Calu3 (cell line): ENCODE measurements around the gene CBLN3. TPM values are rescaled to one million over a fixed set of nuclear protein-coding genes. Genes with fewer than 3 reads are reported as not detected.

ENCODE experiments used
- BruUV-seq: library from RNA; stranded (reverse); fragments of 400-500 nt; replicated peaks from 2 replicates; lab custom pipeline; 2021; lab: Mats Ljungman, UMichigan
- CTCF ChIA-PET: fragments of 300-600 bp; sonication (Branson Sonifier 250); formaldehyde crosslinking; loops from one replicate; lab custom pipeline; 2022; ENCODE audit warnings: antibody characterized with exemption; lab: Charles Lee
- DNase-seq: peaks from one replicate; pipeline ENCODE4 v3.0.0; 2022
- H3K27ac Mint-ChIP-seq: one replicate; pipeline ENCODE4 v1.8.0; 2022; ENCODE audit warnings: mixed read lengths; ENCODE audit not compliant: unreplicated experiment
- H3K27me3 Mint-ChIP-seq: one replicate; pipeline ENCODE4 v1.8.0; 2022; ENCODE audit warnings: mixed read lengths; ENCODE audit not compliant: unreplicated experiment
- H3K36me3 Mint-ChIP-seq: one replicate; pipeline ENCODE4 v1.8.0; 2022; ENCODE audit warnings: mild to moderate bottlenecking, moderate library complexity, mixed read lengths; ENCODE audit not compliant: insufficient read depth, unreplicated experiment
- H3K4me1 Mint-ChIP-seq: one replicate; pipeline ENCODE4 v1.8.0; 2022; ENCODE audit warnings: mild to moderate bottlenecking, low read depth, mixed read lengths; ENCODE audit not compliant: unreplicated experiment
- H3K4me3 Mint-ChIP-seq: one replicate; pipeline ENCODE4 v1.8.0; 2022; ENCODE audit warnings: mild to moderate bottlenecking, low read depth, moderate library complexity, mixed read lengths; ENCODE audit not compliant: unreplicated experiment
- H3K9me3 Mint-ChIP-seq: one replicate; pipeline ENCODE4 v1.8.0; 2022; ENCODE audit warnings: low read depth, mixed read lengths; ENCODE audit not compliant: unreplicated experiment
- CTCF ChIP-seq: fragments of 200-600 bp; IDR thresholded peaks from one replicate; pipeline ENCODE4 v1.8.0; 2022; ENCODE audit warnings: antibody characterized with exemption; ENCODE audit not compliant: unreplicated experiment
- intact Hi-C: fragments of 100-400 bp; cut with micrococcal nuclease; formaldehyde crosslinking; loops from one replicate; pipeline ENCODE4 v1.10.0; 2022; ENCODE audit not compliant: unreplicated experiment
- total RNA-seq: library from RNA; stranded (reverse); gene quantifications from 2 replicates; pipeline ENCODE4 v1.2.3, GENCODE V29; 2022

Gene CBLN3
- total RNA-seq, 1 experiment from 2014 or later = 0.99 TPM

- H3K4me1 Mint-ChIP-seq = peaks cover 44% of the 10 kb centered on the region
- H3K27me3 Mint-ChIP-seq = no peaks in the 10 kb centered on the region
Observed at GRCh38 chr14:24428628-24429394, 657 bp downstream of the CBLN3 start.

DNA sequence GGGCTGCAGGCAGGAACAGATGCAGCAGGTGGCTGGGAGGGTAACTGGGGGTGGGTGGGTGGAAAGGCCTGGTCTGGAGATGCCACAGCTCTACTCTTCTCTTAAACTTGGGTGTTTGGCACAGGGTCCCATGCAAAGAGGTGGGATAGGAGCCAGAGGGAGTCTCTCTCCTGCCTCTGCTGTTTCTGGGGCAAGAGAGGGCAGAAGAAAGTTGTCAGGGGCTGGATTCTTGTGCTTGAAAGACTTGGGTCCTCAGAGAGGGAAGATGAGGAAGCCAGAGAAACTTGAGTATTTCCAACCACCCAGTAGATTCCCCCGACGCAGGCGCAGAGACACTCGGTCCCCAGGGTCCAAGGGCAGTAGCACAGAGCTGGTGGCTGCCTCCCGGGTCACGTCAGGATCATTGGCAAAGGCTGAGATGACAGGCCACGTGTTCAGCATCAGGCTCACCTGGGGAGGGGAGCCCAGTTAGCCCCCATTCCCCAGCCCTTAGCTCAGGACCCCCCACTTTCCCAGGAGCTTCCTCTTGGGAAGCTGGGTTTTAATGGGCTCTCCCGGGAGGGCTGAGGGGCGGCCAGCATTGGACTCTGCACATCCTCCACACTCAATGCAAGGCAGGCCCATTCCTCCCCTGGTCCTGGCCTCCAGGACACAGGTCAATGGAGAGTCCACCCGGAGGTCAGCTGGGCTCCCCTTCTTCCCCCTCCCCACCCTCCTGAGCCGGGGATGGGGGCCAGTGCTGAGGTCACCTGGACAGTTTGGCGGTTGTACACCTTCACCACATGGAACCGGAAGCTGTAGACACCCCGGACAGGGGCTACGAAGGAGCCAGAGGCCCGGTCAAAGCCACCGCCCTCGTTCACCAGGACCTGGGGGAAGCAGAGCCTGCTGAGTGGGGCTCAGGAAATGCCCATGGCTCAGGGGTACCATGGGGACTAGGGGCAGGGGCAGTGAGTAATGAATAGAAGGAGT lies 1.6 kb downstream of the CBLN3 start:
- Mint-ChIP-seq H3K27me3 (no peaks in the 10 kb centered on the region), H3K9me3 (no peaks in the 10 kb centered on the region), H3K4me3 (no peak overlapping the region), H3K4me1 (peaks cover 44% of the 10 kb centered on the region), H3K27ac (peak overlapping the region; percentile 22), H3K36me3 (peaks cover 34% of the 10 kb centered on the region)
- no TSS peak for BruUV-seq
- intact Hi-C loops = no loop called here
- no peak for DNase-seq
- CTCF ChIA-PET = interaction anchor here (0.6 kb wide), 1 partner anchor 27 kb away, joined by 4 read pairs; no protein-coding TSS in a partner anchor
- no peak for TF ChIP-seq CTCF

More at GRCh38 chr14:24428628-24429394, 657 bp downstream of the CBLN3 start:
- CTCF ChIA-PET = no interaction called here
- no TSS peak for BruUV-seq
- Mint-ChIP-seq H3K27ac (peak overlapping the region; percentile 66), H3K9me3 (no peaks in the 10 kb centered on the region), H3K36me3 (peaks cover 42% of the 10 kb centered on the region), H3K4me3 (peak overlapping the region; percentile 69)
- no peak for TF ChIP-seq CTCF
- intact Hi-C loops = no loop called here
- no peak for DNase-seq

GRCh38 chr14:24426912-24427536 lies 2.4 kb downstream of the CBLN3 start:
- H3K36me3 Mint-ChIP-seq = peaks cover 30% of the 10 kb centered on the region
- no peak overlapping the region for H3K4me3 Mint-ChIP-seq
- CTCF ChIA-PET = interaction anchor here (2.7 kb wide), 1 partner anchor 61 kb away, joined by 9 read pairs; no protein-coding TSS in a partner anchor
- intact Hi-C loops = no loop called here
- DNase-seq = no peak
- H3K27ac Mint-ChIP-seq = no peak overlapping the region
- no TSS peak for BruUV-seq
- peaks cover 42% of the 10 kb centered on the region for H3K4me1 Mint-ChIP-seq
- TF ChIP-seq CTCF = no peak
- H3K9me3 Mint-ChIP-seq = no peaks in the 10 kb centered on the region
- no peaks in the 10 kb centered on the region for H3K27me3 Mint-ChIP-seq
